Mesenchymal stem cell (in vitro differentiated cells and primary cell): ENCODE measurements around the gene RELL2.

Experiments
- DNase-seq: peaks from one replicate; pipeline ENCODE4 v3.0.0-alpha.2; 2013
- H2AFZ ChIP-seq: one replicate; pipeline ENCODE4 v1.6.1; 2013; ENCODE audit warnings: low read depth, mild to moderate bottlenecking, control low read depth, inconsistent platforms, low read length, moderate library complexity
- H2AK5ac ChIP-seq: 2 replicates; pipeline ENCODE4 v1.6.1; 2013; ENCODE audit warnings: low read length, moderate library complexity, mild to moderate bottlenecking, inconsistent platforms; ENCODE audit not compliant: severe bottlenecking
- H2BK120ac ChIP-seq: one replicate; pipeline ENCODE4 v1.6.1; 2013; ENCODE audit warnings: low read depth, mild to moderate bottlenecking, inconsistent platforms, low read length, moderate library complexity
- H2BK12ac ChIP-seq, 2 experiments: one replicate each; pipeline ENCODE4 v1.6.1; 2013; ENCODE audit warnings: inconsistent platforms in 2 of 2, low read length in 2 of 2, mild to moderate bottlenecking in 2 of 2, moderate library complexity in 2 of 2, control low read depth in 1 of 2
- H2BK15ac ChIP-seq: one replicate; pipeline ENCODE4 v1.6.1; 2013; ENCODE audit warnings: mild to moderate bottlenecking, low read depth, inconsistent platforms; ENCODE audit not compliant: poor library complexity, severe bottlenecking
- H2BK5ac ChIP-seq: 2 replicates; pipeline ENCODE4 v1.6.1; 2013; ENCODE audit warnings: low read depth, mild to moderate bottlenecking, low read length, control low read depth, inconsistent platforms; ENCODE audit not compliant: poor library complexity, severe bottlenecking
- H3K14ac ChIP-seq, 2 experiments: one replicate each; pipeline ENCODE4 v1.6.1; 2013; ENCODE audit warnings: inconsistent platforms in 2 of 2, low read length in 2 of 2, control low read depth in 1 of 2, mild to moderate bottlenecking in 1 of 2, moderate library complexity in 1 of 2
- H3K18ac ChIP-seq, 2 experiments: one replicate each; pipeline ENCODE4 v1.6.1; 2013; ENCODE audit warnings: inconsistent platforms in 2 of 2, low read length in 2 of 2, control low read depth in 1 of 2, low read depth in 1 of 2, mild to moderate bottlenecking in 1 of 2
- H3K23ac ChIP-seq, 2 experiments: one replicate each; pipeline ENCODE4 v1.6.1; 2013; ENCODE audit warnings: inconsistent platforms in 2 of 2, low read length in 2 of 2, mild to moderate bottlenecking in 2 of 2, moderate library complexity in 2 of 2, control low read depth in 1 of 2
- H3K27ac ChIP-seq: 2 replicates; pipeline ENCODE4 v1.5.1; 2013; ENCODE audit warnings: mild to moderate bottlenecking, moderate library complexity, low read length, control low read depth, inconsistent platforms; ENCODE audit not compliant: poor library complexity, severe bottlenecking
- H3K27me3 ChIP-seq, 2 experiments: 2 replicates each; pipeline versions ENCODE4 v1.6.1 to v1.7.0; 2013; ENCODE audit warnings: low read length in 2 of 2, mild to moderate bottlenecking in 2 of 2, moderate library complexity in 2 of 2, control low read depth in 1 of 2, inconsistent platforms in 1 of 2; ENCODE audit not compliant: control insufficient read depth in 1 of 2, insufficient read depth in 1 of 2
- H3K36me3 ChIP-seq, 2 experiments: 2 replicates each; pipeline versions ENCODE4 v1.6.1 to v1.7.0; 2013; ENCODE audit warnings: low read length in 2 of 2, control low read depth in 1 of 2, inconsistent platforms in 1 of 2, low read depth in 1 of 2, mild to moderate bottlenecking in 1 of 2; ENCODE audit not compliant: insufficient read depth in 2 of 2, control insufficient read depth in 1 of 2
- H3K4ac ChIP-seq, 2 experiments: one replicate each; pipeline ENCODE4 v1.6.1; 2013; ENCODE audit warnings: inconsistent platforms in 2 of 2, low read length in 2 of 2, mild to moderate bottlenecking in 2 of 2, moderate library complexity in 2 of 2, control low read depth in 1 of 2, low read depth in 1 of 2
- H3K4me1 ChIP-seq: 2 replicates; pipeline ENCODE4 v1.6.1; 2013; ENCODE audit warnings: low read depth, low read length, control low read depth; ENCODE audit not compliant: control insufficient read depth, insufficient read depth
- H3K4me2 ChIP-seq: 2 replicates; pipeline ENCODE4 v1.6.1; 2013; ENCODE audit warnings: low read length, mild to moderate bottlenecking, inconsistent platforms; ENCODE audit not compliant: poor library complexity, severe bottlenecking
- H3K4me3 ChIP-seq, 2 experiments: 2 replicates each; pipeline versions ENCODE4 v1.5.1 to v1.7.0; 2013; ENCODE audit warnings: low read length in 2 of 2, mild to moderate bottlenecking in 2 of 2, control low read depth in 1 of 2, low read depth in 1 of 2; ENCODE audit not compliant: insufficient read depth in 1 of 2
- H3K79me1 ChIP-seq: replicated peaks from 2 replicates; pipeline ENCODE4 v1.6.1; 2013; ENCODE audit warnings: mild to moderate bottlenecking, control low read depth, low read length, inconsistent platforms; ENCODE audit not compliant: poor library complexity, severe bottlenecking
- H3K9ac ChIP-seq: 2 replicates; pipeline ENCODE4 v1.7.0; 2013; ENCODE audit warnings: mild to moderate bottlenecking, low read length, moderate library complexity
- H3K9me3 ChIP-seq: 2 replicates; pipeline ENCODE4 v1.7.0; 2013; ENCODE audit warnings: mild to moderate bottlenecking, low read length; ENCODE audit not compliant: control insufficient read depth
- H4K8ac ChIP-seq: one replicate; pipeline ENCODE4 v1.6.1; 2013; ENCODE audit warnings: inconsistent platforms, mild to moderate bottlenecking, low read length, moderate library complexity
- H4K91ac ChIP-seq: one replicate; pipeline ENCODE4 v1.6.1; 2013; ENCODE audit warnings: mild to moderate bottlenecking, low read length, inconsistent platforms
- WGBS: methylation state at CpG from one replicate; pipeline ENCODE4 v1.1.7; 2013; ENCODE audit warnings: mixed read lengths; 5-methylcytosine and 5-hydroxymethylcytosine counted together

Gene RELL2

DNA sequence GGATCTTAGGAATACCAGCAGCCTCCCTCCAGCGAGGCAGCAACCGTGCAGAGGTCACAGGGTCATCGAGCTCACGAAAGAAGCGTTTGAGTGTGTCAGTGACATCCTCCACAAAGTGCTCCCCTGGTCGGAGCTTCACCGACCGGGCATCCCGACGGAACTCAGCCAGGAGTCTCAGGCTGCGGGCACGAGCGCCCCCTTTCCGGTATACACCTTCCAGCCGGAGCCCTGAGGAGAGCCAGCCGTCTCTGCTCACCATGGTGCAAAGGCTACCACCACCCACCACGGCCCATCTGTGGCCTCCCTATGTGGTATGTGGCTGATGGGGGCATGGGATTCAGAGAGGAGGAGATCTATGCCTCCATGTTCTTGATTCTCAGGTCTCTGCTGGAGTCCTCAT is 25.2 kb downstream of the RELL2 start:
- H4K8ac ChIP-seq = no peak overlapping the region
- no peak overlapping the region for H2AK5ac ChIP-seq
- no peak overlapping the region for H2AFZ ChIP-seq
- H2BK12ac ChIP-seq = no peak overlapping the region
- no peaks in the 10 kb centered on the region for H3K27me3 ChIP-seq
- no peak overlapping the region for H3K4ac ChIP-seq
- DNase-seq = no peak
- peaks cover 5% of the 10 kb centered on the region for H3K79me1 ChIP-seq
- 94% methylated on average over 17 of the region's 17 CpGs for WGBS
- H2BK15ac ChIP-seq = no peak overlapping the region
- peaks cover 3% of the 10 kb centered on the region for H3K4me1 ChIP-seq
- H2BK120ac ChIP-seq = no peak overlapping the region
- H2BK5ac ChIP-seq = no peak overlapping the region
- H3K36me3 ChIP-seq = peaks cover 38% of the 10 kb centered on the region in 2 experiments
- H3K9me3 ChIP-seq = no peaks in the 10 kb centered on the region
- H3K27ac ChIP-seq = no peak overlapping the region
- no peak overlapping the region for H3K23ac ChIP-seq
- H4K91ac ChIP-seq = peak overlapping the region; percentile 22
- no peak overlapping the region for H3K18ac ChIP-seq
- no peak overlapping the region for H3K4me2 ChIP-seq
- H3K9ac ChIP-seq = no peak overlapping the region
- no peak overlapping the region for H3K14ac ChIP-seq
- H3K4me3 ChIP-seq = no peak overlapping the region

DNA sequence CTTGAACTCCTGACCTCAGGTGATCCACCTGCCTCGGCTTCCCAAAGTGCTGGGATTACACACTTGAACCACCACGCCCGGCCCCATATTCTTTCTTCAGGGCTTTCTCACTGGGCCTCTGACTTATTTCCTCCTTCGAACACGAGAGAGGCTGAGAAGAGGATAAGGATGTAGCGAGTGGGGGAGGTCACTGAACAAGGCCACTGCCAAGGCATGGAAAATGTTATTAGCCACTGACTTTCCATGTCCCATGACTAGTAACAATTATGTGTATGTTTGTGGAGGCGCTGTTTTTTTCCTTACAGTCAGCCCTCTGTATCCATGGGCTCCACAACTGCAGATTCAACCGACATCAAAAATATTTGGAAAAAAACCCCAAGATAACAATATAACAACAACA is 26.7 kb downstream of the RELL2 start:
- no peak overlapping the region for H3K14ac ChIP-seq
- H2BK120ac ChIP-seq = no peak overlapping the region
- DNase-seq = no peak
- H2BK12ac ChIP-seq = no peak overlapping the region
- H3K9ac ChIP-seq = no peak overlapping the region
- no peaks in the 10 kb centered on the region for H3K4me1 ChIP-seq
- peaks cover 5% of the 10 kb centered on the region for H3K79me1 ChIP-seq
- H2BK15ac ChIP-seq = no peak overlapping the region
- no peaks in the 10 kb centered on the region for H3K27me3 ChIP-seq
- H3K36me3 ChIP-seq = peaks cover 39 to 40% of the 10 kb centered on the region in 2 experiments
- no peak overlapping the region for H4K8ac ChIP-seq
- no peak overlapping the region for H3K4ac ChIP-seq
- H2BK5ac ChIP-seq = no peak overlapping the region
- no peak overlapping the region for H3K18ac ChIP-seq
- no peak overlapping the region for H4K91ac ChIP-seq
- no peaks in the 10 kb centered on the region for H3K9me3 ChIP-seq
- no peak overlapping the region for H2AFZ ChIP-seq
- H3K23ac ChIP-seq = no peak overlapping the region
- H2AK5ac ChIP-seq = no peak overlapping the region
- no peak overlapping the region for H3K4me3 ChIP-seq
- 96% methylated on average over 7 of the region's 8 CpGs for WGBS
- no peak overlapping the region for H3K4me2 ChIP-seq
- no peak overlapping the region for H3K27ac ChIP-seq

DNA sequence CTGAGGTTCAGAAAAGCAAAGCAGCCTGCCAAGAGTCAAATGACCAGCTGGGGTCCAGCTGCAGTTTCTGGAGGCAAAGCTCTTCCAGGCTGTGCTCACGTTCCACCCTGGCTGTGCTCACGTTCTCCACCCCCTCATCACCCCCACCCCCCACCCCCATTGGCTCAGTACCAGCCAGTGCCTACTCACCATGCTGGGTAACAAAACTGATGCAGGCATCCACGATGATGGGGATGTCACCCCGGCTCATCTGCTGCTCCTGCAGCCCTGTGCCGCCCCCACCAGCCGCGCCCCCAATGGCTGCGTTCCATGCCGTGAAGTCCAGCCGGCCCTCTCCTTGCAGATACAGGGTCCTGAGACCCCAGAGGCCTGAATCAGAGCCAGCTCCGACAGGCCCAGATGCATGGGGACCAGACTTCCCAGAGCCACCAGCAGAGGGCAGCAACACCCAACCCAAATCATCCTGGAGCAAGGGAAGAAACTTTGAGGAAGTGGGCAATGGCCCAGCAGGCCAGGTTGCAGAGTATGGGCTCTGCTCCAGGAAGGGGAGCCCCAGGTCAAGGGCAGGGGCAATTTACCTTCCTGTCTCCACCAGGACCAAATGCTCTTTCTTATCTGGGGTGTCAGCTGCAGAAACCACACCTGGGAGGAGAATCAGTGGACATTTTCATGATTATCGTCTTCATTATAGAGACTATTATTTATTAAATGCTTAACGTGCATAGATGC is 28.1 kb downstream of the RELL2 start:
- Histone ChIP-seq H2AK5ac (no peak overlapping the region), H3K4me1 (no peaks in the 10 kb centered on the region), H2BK120ac (no peak overlapping the region), H3K36me3 (peaks cover 40 to 43% of the 10 kb centered on the region in 2 experiments), H2BK5ac (no peak overlapping the region), H3K9ac (no peak overlapping the region), H3K23ac (no peak overlapping the region), H3K18ac (no peak overlapping the region), H3K4me3 (peak overlapping the region in 1 of 2 experiments; percentile 12), H4K91ac (no peak overlapping the region), H3K9me3 (no peaks in the 10 kb centered on the region), H3K27ac (no peak overlapping the region), H3K27me3 (no peaks in the 10 kb centered on the region), H2BK12ac (no peak overlapping the region), H4K8ac (peak overlapping the region; percentile 19), H3K4me2 (no peak overlapping the region), H2AFZ (no peak overlapping the region), H3K79me1 (peaks cover 5% of the 10 kb centered on the region), H3K14ac (no peak overlapping the region), H3K4ac (no peak overlapping the region), H2BK15ac (no peak overlapping the region)
- WGBS = 49% methylated on average over 11 of the region's 13 CpGs
- DNase-seq = peak; percentile 69

DNA sequence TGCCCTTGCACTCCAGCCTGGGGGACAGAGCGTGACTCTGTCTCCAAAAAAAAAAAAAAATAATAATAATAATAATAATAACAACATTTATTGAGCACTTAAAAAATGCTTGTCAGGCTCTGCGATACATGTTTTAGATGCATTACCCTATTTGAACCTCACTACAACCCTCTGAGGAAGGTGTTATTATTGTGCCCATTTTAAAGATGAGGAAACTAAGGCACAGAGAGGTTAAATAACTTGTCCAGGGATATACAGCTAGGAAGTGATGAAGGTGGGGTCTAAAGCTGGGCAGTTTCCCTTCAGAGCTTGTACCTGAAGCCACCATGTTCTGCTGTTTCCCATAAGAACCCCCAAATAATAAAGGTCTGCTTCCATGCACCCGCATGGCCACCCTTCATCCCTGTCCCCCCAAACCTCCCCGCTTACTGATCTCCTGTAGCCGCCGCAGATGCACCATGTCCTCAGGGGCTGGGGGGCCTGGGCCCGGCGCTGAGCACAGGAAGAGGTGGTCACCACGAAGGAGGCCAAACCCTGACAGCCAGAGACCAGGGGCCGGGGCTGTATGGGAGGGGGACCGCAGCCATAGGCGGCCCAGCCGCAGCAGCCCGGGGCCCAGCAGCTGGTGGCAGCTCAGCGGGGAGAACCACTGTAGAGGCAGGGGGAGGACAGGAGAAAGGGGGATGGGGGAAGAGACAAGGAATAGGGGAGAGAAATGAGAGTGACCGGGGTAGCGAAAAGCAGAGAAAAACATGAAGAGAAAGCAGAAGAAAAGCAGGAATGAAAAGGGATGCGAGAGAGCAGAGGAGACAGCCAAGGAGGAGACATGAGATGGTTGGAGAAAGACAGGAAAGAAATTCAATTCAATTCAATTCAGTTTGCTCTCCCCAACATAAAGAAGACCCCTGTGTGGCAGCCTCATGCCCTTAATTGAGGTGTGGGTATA is 29.5 kb downstream of the RELL2 start:
- no peak overlapping the region for H2BK120ac ChIP-seq
- H4K91ac ChIP-seq = no peak overlapping the region
- H3K27me3 ChIP-seq = no peaks in the 10 kb centered on the region
- DNase-seq = no peak
- H2AK5ac ChIP-seq = no peak overlapping the region
- no peak overlapping the region for H3K27ac ChIP-seq
- H3K14ac ChIP-seq = no peak overlapping the region
- H2AFZ ChIP-seq = no peak overlapping the region
- H3K23ac ChIP-seq = no peak overlapping the region
- H3K36me3 ChIP-seq = peaks cover 37 to 55% of the 10 kb centered on the region in 2 experiments
- no peak overlapping the region for H3K4me3 ChIP-seq
- H2BK5ac ChIP-seq = no peak overlapping the region
- H3K4me2 ChIP-seq = no peak overlapping the region
- H2BK12ac ChIP-seq = no peak overlapping the region
- no peaks in the 10 kb centered on the region for H3K4me1 ChIP-seq
- no peak overlapping the region for H3K9ac ChIP-seq
- no peaks in the 10 kb centered on the region for H3K9me3 ChIP-seq
- H3K18ac ChIP-seq = no peak overlapping the region
- 96% methylated on average over 15 of the region's 18 CpGs for WGBS
- H3K4ac ChIP-seq = no peak overlapping the region
- H2BK15ac ChIP-seq = no peak overlapping the region
- H4K8ac ChIP-seq = no peak overlapping the region
- peaks cover 5% of the 10 kb centered on the region for H3K79me1 ChIP-seq
